ENCODE measurements around the gene DVL2.
A peak's percentile ranks its signal among the peaks of the same experiment; 100 is the strongest.
"Not testable (repeated sequence)": the region's sequence is repeated elsewhere in the genome, so short reads cannot be mapped to it uniquely, and the experiment has no call there.

DVL2 gene

DNA sequence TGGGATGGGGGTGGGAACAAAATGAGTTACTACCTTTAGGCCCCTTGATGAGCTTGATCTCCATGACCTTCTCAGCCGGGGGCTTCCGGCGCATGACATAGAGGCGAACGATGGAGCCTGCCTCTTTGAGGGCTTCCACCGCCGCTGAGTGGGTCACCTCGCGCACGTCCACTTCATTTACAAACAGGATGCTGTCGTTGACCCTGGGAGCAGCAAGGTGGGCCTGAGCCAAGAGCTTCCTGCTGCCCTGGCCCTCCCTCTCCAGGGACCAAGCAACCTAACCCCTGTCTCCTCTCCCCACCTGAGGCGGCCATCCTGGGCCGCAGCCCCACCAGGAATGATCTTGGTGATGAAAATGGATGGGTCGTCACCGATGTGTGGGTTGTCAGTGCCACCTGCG, 30.9 kb downstream of the DVL2 start:
- DNase-seq (ENCODE audit: low read depth in 2 of 2), result no peak

DNA sequence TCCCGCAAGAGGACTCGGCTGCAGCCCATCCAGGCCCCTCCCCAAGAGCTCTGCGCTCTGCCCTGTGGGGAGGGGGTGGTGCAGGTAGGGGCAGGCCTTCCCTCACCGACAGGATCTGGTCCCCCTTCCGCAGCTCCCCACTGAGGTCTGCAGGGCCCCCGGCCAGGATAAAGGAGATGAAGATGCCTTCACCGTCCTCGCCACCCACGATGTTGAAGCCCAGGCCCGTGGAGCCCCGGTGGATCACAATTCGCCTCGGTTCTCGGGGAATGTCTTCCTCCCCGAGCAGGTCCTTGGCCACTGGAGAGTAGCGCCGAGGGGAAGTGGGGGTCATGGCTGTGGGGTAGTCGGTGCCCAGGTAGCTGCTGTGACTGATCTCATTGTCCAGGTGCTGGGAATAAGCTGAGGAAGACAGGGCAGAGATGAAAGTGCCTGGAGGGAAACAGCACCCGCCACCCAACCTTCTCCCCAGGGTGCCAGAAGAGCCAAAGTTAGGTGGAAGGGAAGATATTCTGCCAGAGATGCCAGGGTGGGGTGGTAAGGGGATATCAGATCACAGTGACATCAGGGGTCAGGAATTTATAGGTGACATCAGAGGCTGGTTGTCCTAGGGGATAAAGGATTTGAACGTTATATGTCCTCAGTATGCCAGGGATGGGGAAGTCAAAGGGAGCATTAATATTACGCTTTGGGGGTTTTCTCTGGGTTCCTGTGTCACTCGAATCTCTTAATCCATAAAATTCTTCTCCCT, 37.5 kb downstream of the DVL2 start:
- no peak for DNase-seq (ENCODE audit: low read depth in 2 of 2)

DNA sequence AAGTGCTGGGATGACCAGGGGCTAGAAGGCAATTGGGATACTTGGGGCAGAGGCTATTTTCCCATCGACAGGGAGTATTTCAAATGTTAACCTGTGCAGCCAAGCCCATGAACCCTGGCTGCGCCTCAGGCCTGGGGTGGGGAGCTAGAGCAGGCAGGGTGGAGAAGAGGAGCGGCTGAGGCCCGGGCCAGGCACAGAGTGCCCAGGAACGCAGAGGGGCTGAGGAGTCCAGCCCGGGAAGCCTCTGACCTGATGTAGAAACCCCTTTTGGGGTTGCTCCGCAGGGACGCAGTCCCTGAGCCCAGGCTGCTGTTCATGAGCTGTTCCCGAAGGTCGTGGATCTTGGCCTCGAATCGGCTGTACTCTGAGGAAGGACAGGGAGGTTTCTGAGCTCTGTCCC, 38.3 kb downstream of the DVL2 start:
- no peak for DNase-seq (ENCODE audit: low read depth in 2 of 2)

GRCh38 chr17:7192271-7192937, 41.9 kb downstream of the DVL2 start:
- no peak for DNase-seq (ENCODE audit: low read depth in 2 of 2)

GRCh38 chr17:7191571-7192270, 42.6 kb downstream of the DVL2 start:
- no peak for DNase-seq (ENCODE audit: low read depth in 2 of 2)

DNA sequence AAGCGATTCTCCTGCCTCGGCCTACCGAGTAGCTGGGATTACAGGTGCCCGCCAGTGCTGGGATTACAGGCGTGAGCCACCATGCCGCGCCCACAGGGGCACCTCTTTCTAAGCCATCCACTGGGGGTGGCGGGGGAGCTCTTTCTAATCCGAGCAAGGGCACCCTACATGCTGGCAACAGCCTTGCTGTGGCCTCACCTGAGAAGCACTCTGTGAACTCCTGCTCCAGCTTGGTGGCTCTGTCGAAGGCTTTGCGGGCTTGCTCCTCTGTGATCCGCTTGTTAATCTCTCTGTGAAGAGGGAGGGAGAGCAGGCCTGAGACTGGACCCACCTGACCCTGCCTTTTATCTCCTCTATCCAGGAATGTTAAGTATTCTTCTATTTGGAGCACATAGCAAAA, 43.2 kb downstream of the DVL2 start:
- DNase-seq (ENCODE audit: low read depth in 2 of 2), result no peak

DNA sequence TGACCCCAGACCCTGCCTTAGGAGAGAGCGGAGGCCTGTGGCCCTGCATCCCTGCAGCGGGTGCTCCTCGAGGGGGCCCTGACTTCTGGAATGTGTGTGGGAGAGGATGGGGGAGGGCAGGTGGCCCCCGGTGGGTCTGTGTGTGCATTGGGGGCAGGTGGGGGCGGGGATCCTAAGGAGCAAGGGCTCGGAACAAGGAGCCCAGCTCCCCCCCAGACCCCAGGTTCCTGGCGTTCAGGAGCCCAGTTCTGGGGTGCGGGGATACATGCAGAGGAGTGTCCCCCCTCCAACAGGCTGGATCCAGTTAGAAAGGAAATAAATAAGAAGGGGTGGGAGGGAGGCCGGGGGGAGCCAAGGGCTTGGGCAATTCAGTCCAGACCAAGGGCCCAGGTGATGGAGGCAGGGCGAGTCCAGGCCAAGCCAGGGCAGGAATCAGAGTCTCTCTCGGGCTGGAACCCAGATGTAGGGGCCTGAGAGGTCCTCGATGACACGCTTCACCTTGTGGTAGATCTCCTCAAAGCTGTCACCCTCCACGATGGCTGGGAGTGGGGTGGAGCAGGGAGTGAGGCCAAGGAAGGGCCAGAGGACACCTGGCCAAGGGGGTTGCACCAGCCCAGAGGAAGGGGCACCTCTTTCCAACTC, 43.9 kb downstream of the DVL2 start:
- no peak for DNase-seq (ENCODE audit: low read depth in 2 of 2)

- no peak for DNase-seq (ENCODE audit: low read depth in 2 of 2)
These were observed 48.1 kb downstream of the DVL2 start for GRCh38 chr17:7186241-7186640.

GRCh38 chr17:7184647-7185046, 49.7 kb downstream of the DVL2 start:
- DNase-seq (ENCODE audit: low read depth in 2 of 2), result no peak

DNA sequence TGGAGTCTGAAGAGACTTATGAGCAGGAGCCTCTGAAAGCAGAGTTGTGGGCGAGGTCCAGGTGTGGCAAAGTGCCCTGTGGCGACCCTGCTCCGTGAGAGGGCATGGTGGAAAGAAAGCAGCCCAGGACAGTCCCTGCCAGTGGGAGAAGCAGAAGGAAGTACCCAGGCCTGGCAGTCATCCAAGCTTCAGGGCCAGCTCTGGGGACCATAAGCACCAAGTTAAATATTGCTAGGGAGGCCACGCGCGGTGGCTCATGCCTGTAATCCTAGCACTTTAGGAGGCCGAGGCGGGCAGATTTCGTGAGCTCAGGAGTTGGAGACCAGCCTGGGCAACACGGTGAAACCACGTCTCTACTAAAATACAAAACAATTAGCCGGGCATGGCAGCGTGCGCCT, 50.2 kb downstream of the DVL2 start:
- DNase-seq (ENCODE audit: low read depth in 2 of 2), result no peak

DNA sequence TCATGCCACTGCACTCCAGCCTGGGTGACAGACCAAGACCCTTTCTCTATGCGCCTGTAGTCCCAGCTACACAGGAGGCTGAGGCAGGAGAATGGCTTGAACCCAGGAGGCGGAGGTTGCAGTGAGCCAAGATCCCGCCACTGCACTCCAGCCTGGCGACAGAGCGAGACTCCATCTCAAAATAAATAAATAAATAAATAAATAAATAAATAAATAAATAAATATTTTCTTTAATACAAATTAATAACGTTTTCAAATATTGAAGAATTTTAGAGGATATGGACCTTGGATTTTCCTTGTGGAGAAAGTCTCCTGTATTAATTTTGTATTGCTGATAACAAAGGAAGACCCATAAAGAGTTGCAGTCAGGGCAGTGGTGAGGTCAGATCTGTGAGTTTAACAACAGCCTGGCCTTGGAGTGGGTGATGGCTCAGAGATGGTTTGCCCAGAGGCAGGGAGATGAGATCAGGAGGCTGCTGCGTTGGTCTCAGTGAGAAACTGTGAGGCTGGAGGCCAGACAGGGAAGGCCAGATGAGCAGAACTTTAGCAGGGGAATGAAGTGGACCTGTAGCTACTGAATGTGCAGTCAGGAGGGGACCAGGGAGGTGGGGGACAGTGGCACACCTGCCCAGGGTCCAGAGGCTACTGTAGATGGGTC, 50.8 kb downstream of the DVL2 start:
- DNase-seq (ENCODE audit: low read depth in 2 of 2), result no peak

DNA sequence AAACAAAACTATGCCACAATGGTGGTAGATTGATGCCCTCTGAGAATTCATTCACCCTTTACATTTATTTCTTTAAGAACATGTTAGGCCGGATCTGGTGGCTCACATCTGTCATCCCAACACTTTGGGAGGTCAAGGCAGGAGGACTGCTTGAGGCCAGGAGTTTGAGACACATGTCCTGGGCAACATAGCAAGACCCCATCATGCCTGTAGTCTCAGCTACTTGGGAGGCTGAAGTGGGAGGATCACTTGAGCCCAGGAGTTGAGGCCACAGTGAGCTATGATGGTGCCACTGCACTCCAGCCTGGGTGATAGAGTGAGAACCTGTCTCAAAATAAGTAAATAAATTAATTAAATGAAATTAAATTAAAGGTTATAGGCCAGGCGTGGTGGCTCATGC, 52.2 kb downstream of the DVL2 start:
- DNase-seq (ENCODE audit: low read depth in 2 of 2), result not testable (repeated sequence)

- no peak for DNase-seq (ENCODE audit: low read depth in 2 of 2)
These were observed 54.7 kb downstream of the DVL2 start, which contains the start of gene ASGR1 for GRCh38 chr17:7179317-7180254. TSS of gene ASGR1 (minus strand) at chr17:7179370. CDS start at chr17:7178563, 807 bp downstream.

DNA sequence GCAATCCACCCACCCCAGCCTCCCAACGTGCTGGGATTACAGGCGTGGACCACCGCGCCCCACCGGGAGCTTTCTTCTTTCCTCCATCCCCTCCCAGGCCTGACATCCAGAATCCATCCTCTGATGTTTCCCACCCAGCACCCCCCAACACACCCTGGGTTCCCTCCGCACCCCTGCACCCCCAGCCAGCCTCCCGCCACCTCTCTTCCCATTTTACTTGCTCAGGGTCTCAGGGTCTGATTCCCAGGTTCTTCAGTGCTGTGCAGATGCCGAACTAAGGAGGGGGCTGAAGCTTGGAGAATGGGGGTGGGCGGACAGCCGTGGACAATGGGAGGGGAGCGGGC, 55.4 kb downstream of the DVL2 start:
- no peak for DNase-seq (ENCODE audit: low read depth in 2 of 2)

GRCh38 chr17:7177954-7178477, 56.3 kb downstream of the DVL2 start:
- no peak for DNase-seq (ENCODE audit: low read depth in 2 of 2)

- peak; percentile 44 to 59 for DNase-seq (ENCODE audit: low read depth in 2 of 2)
These were observed 56.9 kb downstream of the DVL2 start for GRCh38 chr17:7177191-7177953.

DNA sequence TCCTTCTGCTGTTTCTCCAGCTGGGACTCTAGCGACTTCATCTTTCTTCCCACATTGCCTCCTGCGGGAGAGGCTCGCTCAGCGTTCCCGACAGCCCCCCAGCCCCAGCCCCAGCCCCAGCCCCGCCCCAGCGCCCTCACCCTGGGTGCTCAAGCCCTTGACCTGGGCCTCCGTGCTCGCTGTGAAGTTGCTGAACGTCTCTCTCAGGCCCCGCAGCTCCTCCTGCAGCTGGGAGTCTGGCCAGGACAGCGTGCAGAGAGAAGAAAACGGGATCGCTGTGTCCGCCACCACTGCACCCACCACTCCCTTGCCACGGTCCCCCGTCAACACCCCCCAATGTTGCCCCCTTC, 57.5 kb downstream of the DVL2 start:
- DNase-seq (ENCODE audit: low read depth in 2 of 2), result no peak

DNA sequence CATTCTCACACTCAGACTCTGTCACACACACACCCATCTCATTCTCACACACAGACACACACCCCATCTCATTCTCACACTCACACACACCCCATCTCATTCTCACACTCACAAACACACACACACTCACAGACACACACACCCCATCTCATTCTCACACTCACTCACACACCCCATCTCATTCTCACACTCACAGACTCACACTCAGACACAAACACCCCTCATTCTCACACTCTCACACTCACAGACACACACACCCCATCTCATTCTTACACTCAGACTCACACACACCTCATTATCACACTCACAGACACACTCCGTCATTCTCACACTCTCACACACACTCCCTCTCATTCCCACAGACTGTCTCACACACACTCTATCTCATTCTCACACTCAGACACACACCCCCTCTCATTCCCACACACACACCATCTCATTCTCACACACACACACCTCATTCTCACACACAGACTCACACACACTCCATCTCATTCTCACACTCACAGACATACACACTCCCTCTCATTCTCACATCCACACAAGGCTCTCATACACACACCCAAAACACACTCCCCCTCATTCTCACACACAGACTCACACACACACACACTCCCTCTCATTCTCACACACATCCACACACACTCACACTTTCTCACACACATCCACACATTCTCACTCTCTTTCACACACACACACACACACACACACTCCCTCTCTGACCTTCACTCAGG, 58.0 kb downstream of the DVL2 start:
- DNase-seq (ENCODE audit: low read depth in 2 of 2), result no peak

All from stimulated activated CD4-positive, alpha-beta T cell treated with anti-CD3 and anti-CD28 coated beads, Interleukin-15, amount 100 ng/mL, for 48 hours (primary cell).